Trophoblast cell (in vitro differentiated cells and primary cell): Measurements from ENCODE around the gene CRAT.

ENCODE experiments used
- DNase-seq, 2 donors: peaks; one replicate each; pipeline ENCODE4 v3.0.0-alpha.2; 2016
- H2AFZ ChIP-seq: 2 replicates; pipeline ENCODE4 v1.6.1; 2013; ENCODE audit warnings: low read length, moderate library complexity, mild to moderate bottlenecking; ENCODE audit not compliant: insufficient read depth, poor library complexity
- H2AK5ac ChIP-seq: 2 replicates; pipeline ENCODE4 v1.6.1; 2013; ENCODE audit warnings: mild to moderate bottlenecking, low read length
- H2BK120ac ChIP-seq: 2 replicates; pipeline ENCODE4 v1.6.1; 2013; ENCODE audit warnings: low read length, mild to moderate bottlenecking, moderate library complexity; ENCODE audit not compliant: insufficient read depth, poor library complexity
- H2BK12ac ChIP-seq: 2 replicates; pipeline ENCODE4 v1.6.1; 2013; ENCODE audit warnings: mild to moderate bottlenecking, low read length, moderate library complexity
- H2BK5ac ChIP-seq: 2 replicates; pipeline ENCODE4 v1.6.1; 2013; ENCODE audit warnings: low read length, low read depth, moderate library complexity, mild to moderate bottlenecking; ENCODE audit not compliant: poor library complexity
- H3K14ac ChIP-seq: 2 replicates; pipeline ENCODE4 v1.6.1; 2013; ENCODE audit warnings: mild to moderate bottlenecking, low read length
- H3K18ac ChIP-seq: 2 replicates; pipeline ENCODE4 v1.6.1; 2013; ENCODE audit warnings: mild to moderate bottlenecking, low read length
- H3K23ac ChIP-seq: 2 replicates; pipeline ENCODE4 v1.6.1; 2013; ENCODE audit warnings: low read length
- H3K27ac ChIP-seq: 2 replicates; pipeline ENCODE4 v1.5.1; 2013; ENCODE audit warnings: low read depth, mild to moderate bottlenecking, inconsistent platforms, low read length, moderate library complexity
- H3K27me3 ChIP-seq: 2 replicates; pipeline ENCODE4 v1.6.1; 2013; ENCODE audit warnings: inconsistent platforms, mild to moderate bottlenecking, low read length, moderate library complexity; ENCODE audit not compliant: insufficient read depth
- H3K36me3 ChIP-seq, 2 experiments: 1 replicate in 1 of 2; 2 replicates in 1 of 2; pipeline ENCODE4 v1.6.1; 2013; ENCODE audit warnings: low read length in 2 of 2, mild to moderate bottlenecking in 2 of 2, moderate library complexity in 1 of 2; ENCODE audit not compliant: insufficient read depth in 2 of 2, control insufficient read depth in 1 of 2
- H3K4ac ChIP-seq: 2 replicates; pipeline ENCODE4 v1.6.1; 2013; ENCODE audit warnings: low read depth, mild to moderate bottlenecking, low read length, moderate library complexity
- H3K4me1 ChIP-seq, 2 experiments: 1 replicate in 1 of 2; 2 replicates in 1 of 2; pipeline ENCODE4 v1.6.1; 2013; ENCODE audit warnings: low read length in 2 of 2, mild to moderate bottlenecking in 2 of 2, moderate library complexity in 1 of 2; ENCODE audit not compliant: insufficient read depth in 2 of 2, control insufficient read depth in 1 of 2
- H3K4me2 ChIP-seq: 2 replicates; pipeline ENCODE4 v1.6.1; 2013; ENCODE audit warnings: inconsistent platforms, mild to moderate bottlenecking, low read length, moderate library complexity
- H3K4me3 ChIP-seq: 2 replicates; pipeline ENCODE4 v1.5.1; 2013; ENCODE audit warnings: mild to moderate bottlenecking, low read depth, low read length, inconsistent platforms
- H3K79me1 ChIP-seq: one replicate; pipeline ENCODE4 v1.6.1; 2013; ENCODE audit warnings: low read length
- H3K79me2 ChIP-seq: 2 replicates; pipeline ENCODE4 v1.6.1; 2013; ENCODE audit warnings: low read length, mild to moderate bottlenecking; ENCODE audit not compliant: control insufficient read depth, insufficient read depth, poor library complexity
- H3K9ac ChIP-seq: 2 replicates; pipeline ENCODE4 v1.6.1; 2013; ENCODE audit warnings: mild to moderate bottlenecking, low read length
- H3K9me3 ChIP-seq: 2 replicates; pipeline ENCODE4 v1.6.1; 2013; ENCODE audit warnings: low read depth, mild to moderate bottlenecking, control low read depth, inconsistent platforms, low read length; ENCODE audit not compliant: insufficient read depth
- H4K12ac ChIP-seq: 2 replicates; pipeline ENCODE4 v1.6.1; 2013; ENCODE audit warnings: low read depth, mild to moderate bottlenecking, low read length, moderate library complexity
- H4K8ac ChIP-seq: 2 replicates; pipeline ENCODE4 v1.6.1; 2013; ENCODE audit warnings: low read depth, mild to moderate bottlenecking, low read length, moderate library complexity
- H4K91ac ChIP-seq: one replicate; pipeline ENCODE4 v1.6.1; 2013; ENCODE audit warnings: low read depth, mild to moderate bottlenecking, low read length, moderate library complexity
- WGBS: extraction: QIAGEN DNeasy Blood & Tissue Kit; methylation state at CpG from one replicate; pipeline ENCODE4 v1.1.7; 2013; ENCODE audit warnings: missing lambda C conversion rate; ENCODE audit not compliant: insufficient read length, insufficient coverage; ENCODE audit errors: extremely low coverage; 5-methylcytosine and 5-hydroxymethylcytosine counted together

CRAT gene

DNA sequence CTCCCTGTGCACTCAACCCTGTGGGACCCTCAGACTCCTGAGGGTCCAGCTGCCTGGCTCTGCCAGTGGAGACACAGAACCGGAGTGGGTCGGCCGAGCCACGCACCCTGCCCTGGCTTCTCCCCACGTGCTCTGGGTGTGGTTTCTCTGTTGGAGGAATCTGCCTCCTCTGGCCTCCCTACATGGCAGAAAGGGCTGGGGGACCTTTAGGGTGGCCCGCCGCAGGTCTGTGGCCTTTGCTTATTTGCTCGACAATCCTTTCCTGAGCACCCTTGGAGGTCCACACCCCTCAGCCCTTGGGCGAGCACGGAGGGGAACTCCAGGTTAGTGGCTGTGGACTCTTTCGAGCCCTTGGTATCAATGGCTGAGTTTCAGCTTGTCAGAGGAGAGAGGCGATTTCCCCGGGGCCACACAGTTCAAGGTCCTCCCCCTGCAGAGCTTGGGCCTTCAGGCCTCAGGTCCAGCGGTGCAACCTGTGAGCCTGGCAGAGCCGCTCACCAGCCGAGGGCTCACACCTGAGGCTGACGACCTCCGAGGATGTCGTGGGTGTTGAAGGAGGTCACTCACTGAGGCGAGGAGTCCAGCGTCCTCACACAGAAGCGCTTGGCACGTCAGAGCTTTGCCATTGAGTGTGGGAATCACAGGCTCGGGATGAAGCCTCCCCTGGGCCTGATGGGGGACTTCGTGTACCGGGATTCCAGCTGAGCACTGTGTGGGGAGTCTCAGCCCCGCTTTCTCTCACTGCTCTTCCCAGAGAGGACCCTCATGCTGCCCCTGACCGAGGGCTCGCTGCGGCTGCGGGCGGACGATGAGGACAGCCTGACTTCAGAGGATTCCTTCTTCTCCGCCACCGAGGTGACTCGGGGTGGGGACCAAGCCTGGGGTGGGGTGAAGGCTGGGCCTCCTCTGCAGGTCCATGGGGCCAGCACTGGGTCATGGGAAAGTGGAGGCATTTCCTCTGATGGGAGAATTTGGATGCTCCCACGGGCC lies 50.5 kb downstream of the CRAT start:
- Histone ChIP-seq H3K14ac (no peak overlapping the region), H3K9me3 (no peaks in the 10 kb centered on the region), H2BK12ac (no peak overlapping the region), H3K4ac (no peak overlapping the region), H3K27me3 (no peaks in the 10 kb centered on the region), H3K4me2 (no peak overlapping the region), H2BK5ac (no peak overlapping the region), H3K4me1 (no peaks in the 10 kb centered on the region), H2AFZ (no peak overlapping the region), H3K23ac (no peak overlapping the region), H3K27ac (no peak overlapping the region), H3K4me3 (no peak overlapping the region), H4K8ac (no peak overlapping the region), H3K18ac (no peak overlapping the region), H4K12ac (no peak overlapping the region), H2AK5ac (no peak overlapping the region), H3K9ac (no peak overlapping the region), H2BK120ac (no peak overlapping the region), H4K91ac (no peak overlapping the region), H3K79me2 (no peaks in the 10 kb centered on the region), H3K36me3 (peaks cover 47 to 48% of the 10 kb centered on the region in 2 experiments), H3K79me1 (no peaks in the 10 kb centered on the region)
- WGBS, result no CpG with 5 or more reads among the region's 37 CpGs
- no peak for DNase-seq

DNA sequence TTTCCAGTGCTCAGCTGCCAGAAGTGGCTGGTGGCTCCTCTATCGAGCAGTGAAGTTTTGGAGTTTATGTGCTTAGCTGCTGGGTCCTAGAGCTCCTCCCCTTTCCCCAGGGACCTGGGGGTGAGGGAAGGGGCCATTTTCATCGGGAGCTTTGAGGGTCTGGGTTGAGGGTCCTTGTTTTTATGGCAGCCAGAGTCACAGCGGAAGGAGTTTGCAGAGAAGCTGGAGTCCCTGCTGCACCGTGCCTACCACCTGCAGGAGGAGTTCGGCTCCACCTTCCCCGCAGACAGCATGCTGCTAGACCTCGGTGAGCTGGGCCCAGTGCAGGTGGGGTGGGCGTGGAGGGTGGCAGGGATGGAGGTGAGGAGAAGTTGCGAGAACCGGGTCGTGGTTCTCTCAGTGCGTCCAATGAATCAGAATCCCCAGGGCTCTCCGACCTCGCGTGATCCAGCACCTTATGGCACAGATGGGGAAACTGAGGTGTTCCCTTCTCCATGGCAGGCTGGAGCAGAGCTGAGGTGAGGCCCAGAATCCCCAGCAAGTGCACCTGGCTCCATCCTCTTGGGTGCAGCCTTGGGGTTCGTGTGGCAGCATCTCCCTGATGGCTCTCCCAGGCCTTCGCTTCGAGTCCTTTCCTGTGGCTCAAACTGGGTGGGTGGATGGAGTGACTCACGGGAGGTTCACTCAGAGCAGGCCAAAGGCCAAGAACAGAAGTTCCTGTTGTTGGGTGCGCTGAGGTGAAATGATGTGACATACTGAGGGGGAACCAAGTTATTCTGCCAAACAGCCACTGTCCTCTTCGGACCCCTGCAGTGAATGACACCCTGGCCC lies 51.4 kb downstream of the CRAT start:
- H3K9me3 ChIP-seq, result no peaks in the 10 kb centered on the region
- no peaks in the 10 kb centered on the region for H3K27me3 ChIP-seq
- H3K4me2 ChIP-seq, result no peak overlapping the region
- H3K4me1 ChIP-seq, result no peaks in the 10 kb centered on the region
- no peaks in the 10 kb centered on the region for H3K79me1 ChIP-seq
- no peak overlapping the region for H2AK5ac ChIP-seq
- H3K4me3 ChIP-seq, result no peak overlapping the region
- no peak overlapping the region for H3K27ac ChIP-seq
- no peak overlapping the region for H2BK5ac ChIP-seq
- no peak overlapping the region for H2AFZ ChIP-seq
- no peak overlapping the region for H3K18ac ChIP-seq
- no peak overlapping the region for H2BK120ac ChIP-seq
- H3K79me2 ChIP-seq, result no peaks in the 10 kb centered on the region
- H3K4ac ChIP-seq, result no peak overlapping the region
- DNase-seq, result no peak
- no peak overlapping the region for H2BK12ac ChIP-seq
- no peak overlapping the region for H4K12ac ChIP-seq
- WGBS, result no CpG with 5 or more reads among the region's 21 CpGs
- peaks cover 42 to 44% of the 10 kb centered on the region in 2 experiments for H3K36me3 ChIP-seq
- H3K14ac ChIP-seq, result no peak overlapping the region
- no peak overlapping the region for H4K8ac ChIP-seq
- H3K9ac ChIP-seq, result no peak overlapping the region
- H3K23ac ChIP-seq, result no peak overlapping the region
- H4K91ac ChIP-seq, result no peak overlapping the region

DNA sequence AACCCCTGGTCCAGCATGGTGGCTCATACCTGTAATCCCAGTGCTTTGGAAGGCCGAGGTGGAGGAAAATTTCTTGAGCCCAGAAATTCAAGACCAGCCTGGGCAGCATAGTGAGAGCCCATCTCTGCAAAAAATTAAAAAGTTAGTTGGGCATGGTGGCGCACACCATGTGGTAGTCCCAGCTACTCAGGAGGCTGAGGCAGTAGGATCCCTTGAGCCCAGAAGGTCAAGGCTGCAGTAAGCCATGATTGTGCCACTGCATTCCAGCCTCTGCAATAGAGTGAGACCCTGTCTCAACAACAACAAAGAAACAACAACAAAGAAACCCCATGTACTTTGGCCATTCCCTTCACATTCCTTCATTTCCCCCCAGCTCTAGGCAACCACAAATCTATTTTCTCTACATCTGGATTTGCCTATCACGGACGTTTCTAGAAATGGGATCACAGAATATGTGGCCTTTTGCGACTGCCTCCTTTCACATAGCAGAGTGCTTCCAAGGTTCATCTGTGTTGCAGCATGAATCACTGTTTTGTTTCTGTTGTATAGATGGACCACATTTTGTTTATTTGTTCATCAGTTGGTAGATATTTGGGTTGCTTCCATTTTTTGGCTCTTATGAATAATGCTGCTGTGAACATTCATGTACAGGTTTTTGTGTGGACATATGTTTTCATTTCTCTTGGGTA lies 56.3 kb downstream of the CRAT start:
- H3K14ac ChIP-seq, result no peak overlapping the region
- H3K9ac ChIP-seq, result no peak overlapping the region
- no peak overlapping the region for H2AFZ ChIP-seq
- no peak overlapping the region for H4K12ac ChIP-seq
- H2BK5ac ChIP-seq, result no peak overlapping the region
- H3K4me2 ChIP-seq, result no peak overlapping the region
- H3K36me3 ChIP-seq, result peaks cover 21 to 24% of the 10 kb centered on the region in 2 experiments
- H3K27me3 ChIP-seq, result no peaks in the 10 kb centered on the region
- no peak overlapping the region for H3K4me3 ChIP-seq
- H4K8ac ChIP-seq, result no peak overlapping the region
- H2BK120ac ChIP-seq, result no peak overlapping the region
- no peak overlapping the region for H3K18ac ChIP-seq
- no peak overlapping the region for H3K4ac ChIP-seq
- no peak for DNase-seq
- no peaks in the 10 kb centered on the region for H3K79me1 ChIP-seq
- WGBS, result no CpG with 5 or more reads among the region's 5 CpGs
- no peak overlapping the region for H3K27ac ChIP-seq
- H4K91ac ChIP-seq, result no peak overlapping the region
- no peak overlapping the region for H3K23ac ChIP-seq
- H3K79me2 ChIP-seq, result no peaks in the 10 kb centered on the region
- no peaks in the 10 kb centered on the region for H3K4me1 ChIP-seq
- no peak overlapping the region for H2AK5ac ChIP-seq
- no peak overlapping the region for H2BK12ac ChIP-seq
- no peaks in the 10 kb centered on the region for H3K9me3 ChIP-seq

DNA sequence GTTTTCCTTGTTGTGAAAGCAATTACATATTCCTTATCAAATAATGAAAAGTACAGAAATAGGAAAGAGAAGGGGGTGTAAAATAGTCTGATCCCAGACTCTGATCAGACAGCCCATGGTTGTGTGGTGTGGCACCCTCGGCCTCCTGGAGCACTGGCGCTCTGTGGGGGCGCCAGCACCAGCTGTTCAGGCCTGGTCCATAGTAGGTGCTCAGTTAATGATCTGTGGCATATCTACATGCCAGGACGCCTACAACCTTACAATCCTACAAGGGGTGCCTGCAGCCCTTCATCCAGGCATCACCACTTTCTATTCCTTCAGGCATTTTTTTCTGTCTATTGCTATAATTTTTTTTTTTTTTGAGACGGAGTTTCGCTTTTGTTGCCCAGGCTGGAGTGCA lies 57.6 kb downstream of the CRAT start:
- H3K9ac ChIP-seq, result no peak overlapping the region
- H3K4ac ChIP-seq, result no peak overlapping the region
- peaks cover 29 to 33% of the 10 kb centered on the region in 2 experiments for H3K36me3 ChIP-seq
- no peak overlapping the region for H4K8ac ChIP-seq
- no peak for DNase-seq
- H3K79me1 ChIP-seq, result no peaks in the 10 kb centered on the region
- no peaks in the 10 kb centered on the region for H3K79me2 ChIP-seq
- no peaks in the 10 kb centered on the region for H3K9me3 ChIP-seq
- no peaks in the 10 kb centered on the region for H3K27me3 ChIP-seq
- no peak overlapping the region for H2AFZ ChIP-seq
- no peak overlapping the region for H3K23ac ChIP-seq
- H3K27ac ChIP-seq, result no peak overlapping the region
- no peak overlapping the region for H4K12ac ChIP-seq
- no peak overlapping the region for H3K4me3 ChIP-seq
- no peaks in the 10 kb centered on the region for H3K4me1 ChIP-seq
- no peak overlapping the region for H3K14ac ChIP-seq
- H3K18ac ChIP-seq, result no peak overlapping the region
- H3K4me2 ChIP-seq, result no peak overlapping the region
- no peak overlapping the region for H2AK5ac ChIP-seq
- no peak overlapping the region for H2BK12ac ChIP-seq
- no CpG with 5 or more reads among the region's 6 CpGs for WGBS
- no peak overlapping the region for H2BK120ac ChIP-seq
- no peak overlapping the region for H4K91ac ChIP-seq
- H2BK5ac ChIP-seq, result no peak overlapping the region
